Chondrocyte (in vitro differentiated cells): ENCODE results near the gene RNF121. TPM values are rescaled to one million over a fixed set of nuclear protein-coding genes. Genes with fewer than 3 reads are reported as not detected.
A peak's percentile ranks its signal among the peaks of the same experiment; 100 is the strongest.

Experiments
- DNase-seq: peaks from one replicate; pipeline ENCODE4 v3.0.0; 2021; ENCODE audit warnings: mixed read lengths, low spot score
- H3K27ac Mint-ChIP-seq: one replicate; pipeline ENCODE4 v1.8.0; 2021; ENCODE audit warnings: mild to moderate bottlenecking, moderate library complexity, mixed read lengths; ENCODE audit not compliant: unreplicated experiment
- H3K27me3 Mint-ChIP-seq: 2 replicates; pipeline ENCODE4 v1.8.0; 2021; ENCODE audit warnings: low read depth, mixed read lengths
- H3K36me3 Mint-ChIP-seq: 2 replicates; pipeline ENCODE4 v1.8.0; 2021; ENCODE audit warnings: low read depth, mixed read lengths
- H3K4me1 Mint-ChIP-seq: 2 replicates; pipeline ENCODE4 v1.8.0; 2021; ENCODE audit warnings: low read depth, mild to moderate bottlenecking, mixed read lengths
- H3K4me3 Mint-ChIP-seq: one replicate; pipeline ENCODE4 v1.8.0; 2021; ENCODE audit warnings: mild to moderate bottlenecking, moderate library complexity, mixed read lengths; ENCODE audit not compliant: unreplicated experiment
- H3K9me3 Mint-ChIP-seq: 2 replicates; pipeline ENCODE4 v1.8.0; 2021; ENCODE audit warnings: low read depth, mixed read lengths
- CTCF ChIP-seq: fragments of 200-600 bp; sonication (generic); IDR thresholded peaks from 2 replicates; pipeline ENCODE4 v1.5.0; 2021; ENCODE audit warnings: antibody characterized with exemption, mild to moderate bottlenecking, moderate library complexity
- total RNA-seq: library from RNA; stranded (reverse); gene quantifications from 3 replicates; pipeline ENCODE4 v1.2.1, GENCODE V29; 2021

The RNF121 gene
- total RNA-seq, 1 donor from 2014 or later, result 64.2 TPM

- Mint-ChIP-seq H3K27me3 (no peaks in the 10 kb centered on the region), H3K27ac (peak overlapping the region; percentile 15), H3K4me1 (peaks cover 6% of the 10 kb centered on the region), H3K9me3 (no peaks in the 10 kb centered on the region), H3K36me3 (peaks cover 37% of the 10 kb centered on the region), H3K4me3 (no peak overlapping the region)
- no peak for DNase-seq
- no peak for TF ChIP-seq CTCF
These were observed 78.7 kb downstream of the RNF121 start for GRCh38 chr11:72007587-72007986.

- H3K36me3 Mint-ChIP-seq, result peaks cover 36% of the 10 kb centered on the region
- peaks cover 5% of the 10 kb centered on the region for H3K4me1 Mint-ChIP-seq
- no peak for DNase-seq
- no peak overlapping the region for H3K4me3 Mint-ChIP-seq
- no peaks in the 10 kb centered on the region for H3K27me3 Mint-ChIP-seq
- H3K27ac Mint-ChIP-seq, result no peak overlapping the region
- no peaks in the 10 kb centered on the region for H3K9me3 Mint-ChIP-seq
- no peak for TF ChIP-seq CTCF
These were observed 79.9 kb downstream of the RNF121 start for GRCh38 chr11:72008728-72009127.

- no peaks in the 10 kb centered on the region for H3K9me3 Mint-ChIP-seq
- H3K4me1 Mint-ChIP-seq, result peaks cover 8% of the 10 kb centered on the region
- DNase-seq, result no peak
- peaks cover 38% of the 10 kb centered on the region for H3K36me3 Mint-ChIP-seq
- no peak overlapping the region for H3K27ac Mint-ChIP-seq
- H3K27me3 Mint-ChIP-seq, result no peaks in the 10 kb centered on the region
- no peak for TF ChIP-seq CTCF
- H3K4me3 Mint-ChIP-seq, result no peak overlapping the region
These were observed 80.3 kb downstream of the RNF121 start for GRCh38 chr11:72009156-72009555.

GRCh38 chr11:72010529-72011233 lies 81.8 kb downstream of the RNF121 start:
- peaks cover 44% of the 10 kb centered on the region for H3K36me3 Mint-ChIP-seq
- DNase-seq, result no peak
- no peak for TF ChIP-seq CTCF
- H3K9me3 Mint-ChIP-seq, result no peaks in the 10 kb centered on the region
- H3K27ac Mint-ChIP-seq, result no peak overlapping the region
- no peak overlapping the region for H3K4me3 Mint-ChIP-seq
- peaks cover 8% of the 10 kb centered on the region for H3K4me1 Mint-ChIP-seq
- H3K27me3 Mint-ChIP-seq, result no peaks in the 10 kb centered on the region

- Mint-ChIP-seq H3K27me3 (no peaks in the 10 kb centered on the region), H3K9me3 (no peaks in the 10 kb centered on the region), H3K36me3 (peaks cover 44% of the 10 kb centered on the region), H3K4me3 (no peak overlapping the region), H3K27ac (peak overlapping the region; percentile 45), H3K4me1 (peaks cover 8% of the 10 kb centered on the region)
- TF ChIP-seq CTCF, result no peak
- no peak for DNase-seq
These were observed 83.3 kb downstream of the RNF121 start for GRCh38 chr11:72012091-72012630.
